EL (cell line): ENCODE results near the gene DTX4.
"Not testable (repeated sequence)": the region's sequence is repeated elsewhere in the genome, so short reads cannot be mapped to it uniquely, and the experiment has no call there.

Experiments
- DNase-seq: peaks from one replicate; pipeline ENCODE4 v3.0.0-alpha.2; 2016

DTX4 gene

DNA sequence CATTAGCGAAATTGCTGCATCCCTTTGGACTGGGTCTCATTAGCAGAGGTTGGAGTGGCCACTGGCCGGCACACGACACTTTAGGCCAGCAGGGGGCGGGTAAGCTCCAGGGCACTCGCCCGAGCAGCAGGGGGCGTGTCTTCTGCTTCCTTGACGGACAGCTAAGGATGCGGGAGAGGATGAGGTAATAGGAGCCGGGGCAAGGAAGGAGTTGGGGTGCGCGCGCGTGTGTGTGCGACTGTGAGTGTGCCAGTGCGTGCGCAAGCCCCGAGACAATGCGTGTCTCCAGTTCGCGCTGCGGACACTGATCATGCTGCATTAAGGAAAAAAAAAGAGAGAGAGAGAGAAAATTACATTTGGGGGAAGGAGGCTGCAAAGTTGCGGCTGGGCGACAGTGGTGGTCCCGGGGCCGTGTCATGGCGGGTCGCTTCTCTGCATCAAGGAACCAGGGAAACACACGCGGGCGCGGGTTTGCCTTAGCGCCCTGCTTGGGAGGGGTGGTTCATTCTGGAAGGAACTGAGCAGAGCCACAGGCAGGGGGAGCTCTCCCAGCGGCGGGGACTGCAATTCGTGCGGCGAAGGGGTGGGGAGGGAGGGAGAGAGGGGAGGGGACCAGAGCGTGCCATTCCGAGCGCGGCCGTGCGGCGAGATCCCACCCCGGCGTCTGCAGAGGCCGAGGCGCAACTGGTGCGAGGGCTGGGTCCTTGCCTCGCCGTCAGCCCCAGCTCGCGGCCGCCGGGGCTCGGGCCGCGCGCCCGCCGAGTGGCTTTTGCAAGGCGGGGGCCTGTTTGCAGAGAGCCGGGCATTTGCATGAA is at the start of gene DTX4:
TSS of gene DTX4 (plus strand) at position 625 of the 815 bp plus-strand sequence. CDS start 464 bp downstream, outside the sequence.
- peak; percentile 86 for DNase-seq

DNA sequence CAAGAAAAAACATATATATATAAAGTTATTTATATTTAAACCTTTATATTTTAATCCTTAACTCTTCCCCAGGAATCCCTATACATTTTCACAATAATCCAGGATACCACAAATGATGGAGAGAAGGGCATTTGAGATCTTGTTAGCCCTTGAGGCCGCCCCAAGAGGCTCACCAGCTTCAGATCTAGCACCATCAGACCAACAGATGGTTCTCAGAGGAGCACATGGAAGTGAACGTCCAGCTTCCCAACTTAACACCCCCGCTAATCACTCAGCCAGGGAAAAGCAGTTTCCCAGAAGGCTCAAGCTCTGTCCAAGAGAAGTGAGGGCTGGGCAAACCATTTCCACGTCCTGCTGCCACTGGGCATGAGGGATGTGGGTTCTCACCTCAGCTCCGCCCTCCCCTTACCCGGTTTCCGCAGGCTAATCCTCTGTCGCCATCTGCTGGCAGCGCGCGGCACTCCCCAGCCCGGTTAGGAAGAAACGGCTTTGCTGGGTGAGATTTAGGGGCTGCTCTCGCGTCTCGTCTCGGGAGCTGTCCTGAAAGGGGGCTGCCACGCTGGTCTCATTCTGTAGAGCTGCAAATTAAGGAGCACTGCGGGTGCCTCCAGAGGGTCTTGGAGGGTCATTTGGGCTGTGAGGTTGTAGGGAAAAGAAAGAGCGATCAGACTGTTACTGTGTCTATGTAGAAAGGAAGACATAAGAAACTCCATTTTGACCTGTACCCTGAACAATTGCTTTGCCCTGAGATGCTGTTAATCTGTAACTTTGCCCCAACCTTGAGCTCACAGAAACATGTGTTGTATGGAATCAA is 36.1 kb upstream of the DTX4 start:
- peak; percentile 77 for DNase-seq

DNA sequence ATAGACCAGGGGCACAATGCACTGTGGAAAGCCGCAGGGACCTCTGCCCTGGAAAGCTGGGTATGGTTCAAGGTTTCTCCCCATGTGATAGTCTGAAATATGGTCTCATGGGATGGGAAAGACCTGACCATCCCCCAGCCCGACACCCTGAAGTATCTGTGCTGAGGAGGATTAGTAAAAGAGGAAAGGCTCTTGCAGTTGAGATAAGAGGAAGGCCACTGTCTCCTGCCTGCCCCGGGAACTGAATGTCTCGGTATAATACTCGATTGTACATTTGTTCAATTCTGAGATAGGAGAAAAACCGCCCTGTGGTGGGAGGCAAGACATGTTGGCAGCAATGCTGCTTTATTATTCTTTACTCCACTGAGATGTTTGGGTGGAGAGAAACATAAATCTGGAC is 35.4 kb upstream of the DTX4 start:
- DNase-seq, result not testable (repeated sequence)

DNA sequence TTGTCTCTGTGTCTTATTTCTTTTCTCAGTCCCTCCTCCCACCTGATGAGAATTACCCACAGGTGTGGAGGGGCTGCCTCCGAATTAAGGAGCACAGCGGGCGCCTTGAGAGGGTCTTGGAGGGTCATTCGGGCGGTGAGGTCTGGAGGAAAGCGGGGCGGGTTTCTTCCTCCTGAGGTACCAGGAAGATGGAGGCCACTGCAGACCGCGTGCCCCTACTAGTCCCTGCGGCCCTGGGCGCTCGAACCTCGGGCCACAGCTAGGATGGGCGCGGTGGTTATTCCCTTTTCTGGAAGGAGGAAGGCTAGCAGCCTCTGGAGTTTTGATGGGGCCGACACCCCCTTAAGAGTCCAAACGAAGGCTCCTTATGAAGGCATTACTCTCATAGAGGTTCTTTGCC is 34.7 kb upstream of the DTX4 start:
- DNase-seq, result no peak

DNA sequence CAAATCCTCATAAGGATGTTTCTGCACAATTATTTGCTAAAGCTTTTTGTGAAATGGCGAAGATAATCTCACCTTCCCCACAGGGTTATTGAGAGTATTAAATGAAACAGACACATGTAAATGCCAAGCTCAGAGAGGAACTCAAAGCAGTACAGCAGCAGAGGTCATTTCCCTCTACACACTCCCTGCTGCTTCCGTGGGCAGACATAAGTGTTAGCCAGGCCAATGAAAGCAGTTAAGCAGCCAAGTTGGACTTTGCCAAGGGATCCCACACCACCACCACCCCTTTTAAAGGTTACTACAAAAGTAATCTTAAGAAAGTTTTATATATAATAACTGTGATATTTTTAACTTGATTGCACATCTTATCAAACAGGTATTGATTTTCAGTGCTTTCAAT is 33.3 kb upstream of the DTX4 start:
- DNase-seq, result no peak

DNA sequence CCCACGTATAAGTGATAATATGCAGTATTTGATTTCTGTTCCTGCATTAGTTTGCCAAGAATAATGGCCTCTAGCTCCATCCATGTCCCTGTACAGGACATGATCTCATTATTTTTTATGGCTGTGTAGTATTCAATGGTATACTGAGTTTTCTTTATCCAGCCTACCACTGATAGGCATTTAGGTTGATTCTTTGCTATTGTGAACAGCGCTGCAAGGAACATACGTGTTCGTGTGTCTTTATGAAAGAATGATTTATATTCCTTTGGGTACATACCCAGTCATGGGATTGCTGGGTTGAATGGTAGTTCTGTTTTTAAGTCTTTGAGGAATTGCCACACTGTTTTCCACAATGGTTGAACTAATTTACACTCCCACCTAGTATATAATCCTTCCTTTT is 30.7 kb upstream of the DTX4 start:
- DNase-seq, result no peak

DNA sequence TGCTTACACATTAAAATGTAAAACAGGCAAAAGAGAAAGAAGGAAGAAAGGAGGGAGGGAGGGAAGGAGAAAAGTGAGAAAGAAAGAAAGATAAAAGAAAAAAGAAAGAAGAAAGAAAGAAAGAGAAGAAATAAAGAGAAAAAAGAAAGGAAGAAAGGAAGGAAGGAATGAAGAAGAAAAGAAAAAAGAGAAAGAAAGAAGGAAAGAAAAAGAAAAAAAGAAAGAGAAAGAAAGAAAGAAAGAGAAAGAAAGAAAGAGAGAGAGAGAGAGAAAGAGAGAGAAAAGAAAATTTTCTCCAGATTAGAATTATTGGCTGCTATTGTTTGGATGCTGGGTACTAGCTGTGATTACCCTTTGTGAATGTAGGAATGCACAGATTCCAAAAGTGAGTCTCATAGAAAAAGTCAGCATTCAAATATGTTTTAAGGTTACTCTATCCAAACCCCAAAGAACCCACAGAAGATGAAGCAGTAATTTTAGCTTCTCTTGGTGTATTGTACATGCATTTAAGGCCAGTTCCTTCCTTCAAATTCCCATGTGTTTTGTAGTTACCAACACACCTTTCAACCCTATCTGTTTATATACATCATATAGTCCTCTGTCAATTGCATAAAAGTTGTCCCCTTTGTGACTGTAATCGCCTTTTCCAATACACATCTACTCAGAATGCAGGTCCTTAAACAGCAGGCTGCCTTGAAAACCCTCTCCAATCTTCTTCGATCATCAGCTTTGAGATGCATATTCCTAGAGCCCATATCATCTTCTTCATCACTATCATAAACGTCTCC is 30.1 kb upstream of the DTX4 start:
- peak; percentile 69 for DNase-seq

DNA sequence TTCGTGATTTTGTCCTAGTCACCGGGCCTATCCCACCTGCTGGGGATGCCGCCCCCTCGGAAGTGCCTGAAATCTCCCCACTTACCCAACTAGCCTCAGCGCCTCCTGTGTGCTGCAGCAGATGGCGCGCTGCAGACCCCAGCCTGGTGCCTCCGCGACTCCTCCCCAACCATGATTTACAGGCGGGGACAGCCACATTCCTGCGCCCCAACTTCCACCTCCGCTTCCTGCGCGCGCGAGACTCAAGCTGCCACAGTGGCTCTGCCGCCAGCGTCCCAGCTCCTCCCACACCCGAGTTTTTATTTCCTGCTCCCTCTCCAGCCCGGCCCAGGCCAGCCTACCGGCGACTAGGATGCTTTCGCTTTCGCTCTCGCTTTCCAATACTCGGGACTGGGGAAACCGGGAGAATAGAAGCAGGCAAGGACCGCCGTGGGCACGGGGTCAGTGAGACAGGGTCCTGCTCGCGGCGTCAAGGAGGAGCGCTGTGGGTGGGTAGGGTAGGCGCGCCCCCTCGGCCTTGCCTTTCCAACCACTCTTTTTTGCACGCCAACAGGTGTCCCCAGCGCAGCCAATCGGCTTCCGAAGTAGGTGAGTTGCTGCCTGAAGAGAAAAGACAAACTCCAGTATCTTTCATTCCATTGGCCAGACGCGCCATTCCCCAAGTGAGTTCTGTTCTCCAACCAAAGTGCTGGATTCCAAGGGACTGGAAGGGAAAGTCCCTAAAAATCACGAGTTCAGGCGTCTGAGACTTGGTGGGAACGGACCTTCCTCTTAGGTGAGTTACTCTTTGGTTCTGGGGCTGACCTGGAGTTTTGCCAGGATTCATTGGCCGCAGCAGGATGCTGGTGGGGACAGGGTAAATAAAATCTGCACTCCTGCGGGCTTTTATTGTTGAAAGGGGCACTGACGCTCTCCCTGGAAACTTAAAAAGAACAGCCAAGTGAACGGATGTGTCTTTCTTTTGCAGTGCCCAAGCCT is 29.1 kb upstream of the DTX4 start, which contains the start of gene FAM111A:
TSS of gene FAM111A (plus strand) at position 327 of the 978 bp plus-strand sequence. CDS start 6,017 bp downstream, outside the sequence.
- peak; percentile 96 for DNase-seq

DNA sequence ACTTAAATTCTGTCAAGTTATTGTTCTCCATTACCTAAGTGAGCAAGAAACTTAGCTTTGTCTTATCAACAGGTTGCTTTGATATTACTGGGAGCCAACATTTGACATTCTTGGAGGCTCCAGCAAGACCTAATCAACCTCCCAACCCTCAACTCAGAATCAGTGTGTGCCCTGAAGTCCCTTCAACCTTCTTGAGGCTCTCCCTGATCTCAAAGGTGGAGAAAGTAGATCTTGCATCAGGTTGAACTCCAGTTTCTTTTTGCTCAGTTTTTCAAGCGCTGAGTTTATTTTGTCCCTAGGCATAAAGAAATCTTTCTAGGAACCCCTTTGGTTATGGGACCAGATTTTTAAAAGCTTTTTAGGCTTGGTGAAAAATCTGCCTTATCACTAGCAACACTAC is 27.8 kb upstream of the DTX4 start:
- DNase-seq, result no peak

DNA sequence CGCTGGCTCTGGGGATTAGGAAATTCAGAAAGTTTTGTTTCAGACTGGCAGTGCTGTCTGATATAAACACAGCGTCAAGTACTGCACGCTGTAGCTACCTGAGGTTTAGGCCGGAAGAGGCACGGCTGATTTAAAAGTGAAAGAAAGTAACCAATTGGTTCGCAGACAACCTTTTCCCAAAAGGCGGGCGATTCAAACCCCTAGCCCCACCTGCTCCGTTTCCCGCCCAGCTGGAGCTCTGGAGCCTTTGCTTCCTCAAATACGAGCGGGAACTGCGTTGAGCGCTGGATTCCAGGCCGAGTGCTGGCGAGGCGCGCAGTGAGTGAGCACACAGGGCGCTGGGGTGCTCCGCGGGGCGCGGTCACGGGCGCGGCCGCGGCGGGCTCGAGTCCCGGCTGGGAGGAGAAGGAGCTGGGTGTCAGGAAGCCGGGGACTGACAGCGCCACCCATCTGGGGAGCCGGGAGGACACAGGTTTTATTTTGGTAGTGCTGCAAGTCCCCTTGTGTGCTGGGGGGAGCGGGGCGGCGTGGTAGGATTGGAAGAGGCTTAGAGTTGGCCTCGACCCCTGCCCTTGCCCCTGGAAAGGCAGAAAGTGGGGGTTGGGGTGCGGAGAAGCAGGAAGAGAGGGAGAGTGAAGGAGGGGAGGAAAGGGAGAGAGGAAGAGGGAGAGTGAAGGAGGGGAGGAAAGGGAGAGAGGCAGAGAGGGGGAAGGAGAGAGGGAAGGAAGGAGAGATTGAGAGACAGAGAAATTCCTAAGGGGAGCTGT is 27.2 kb upstream of the DTX4 start:
- peak; percentile 92 for DNase-seq

DNA sequence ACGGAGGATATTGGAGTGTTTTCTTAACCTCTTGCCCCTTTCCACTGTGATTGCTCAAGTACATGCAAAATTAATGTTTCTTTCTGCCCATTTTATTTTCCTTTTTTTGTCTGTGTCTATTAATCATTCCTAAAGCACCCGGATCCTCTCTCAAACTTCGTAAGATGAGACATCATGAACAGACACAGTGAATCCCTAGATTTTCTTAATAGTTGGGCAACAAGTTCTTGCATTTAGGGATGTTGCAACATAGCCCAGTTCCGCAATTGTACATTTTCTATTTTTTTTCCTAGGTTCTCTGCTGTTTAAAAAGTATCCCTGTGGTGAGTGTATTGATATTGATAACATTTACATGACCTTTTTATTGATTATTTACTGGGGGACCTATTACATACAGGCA is 26.4 kb upstream of the DTX4 start:
- peak; percentile 46 for DNase-seq

DNA sequence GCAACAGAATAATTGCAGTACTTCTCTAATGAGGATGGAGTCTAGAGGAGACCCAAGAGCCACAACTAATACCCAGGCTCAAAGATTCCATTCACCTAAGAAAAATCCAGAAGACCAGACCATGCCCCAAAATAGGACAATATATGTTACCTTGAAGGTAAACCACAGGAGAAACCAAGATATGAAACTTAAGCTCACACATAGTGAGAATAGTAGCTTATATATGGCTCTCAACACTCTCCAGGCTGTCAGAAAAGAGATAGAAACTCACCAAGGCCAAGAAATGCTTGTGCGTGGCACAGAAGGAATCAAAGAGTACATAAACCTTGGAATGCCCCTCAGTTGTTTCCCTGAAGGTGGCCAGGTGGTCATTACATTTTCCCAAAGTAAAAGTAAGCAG is 20.2 kb upstream of the DTX4 start:
- DNase-seq, result no peak

DNA sequence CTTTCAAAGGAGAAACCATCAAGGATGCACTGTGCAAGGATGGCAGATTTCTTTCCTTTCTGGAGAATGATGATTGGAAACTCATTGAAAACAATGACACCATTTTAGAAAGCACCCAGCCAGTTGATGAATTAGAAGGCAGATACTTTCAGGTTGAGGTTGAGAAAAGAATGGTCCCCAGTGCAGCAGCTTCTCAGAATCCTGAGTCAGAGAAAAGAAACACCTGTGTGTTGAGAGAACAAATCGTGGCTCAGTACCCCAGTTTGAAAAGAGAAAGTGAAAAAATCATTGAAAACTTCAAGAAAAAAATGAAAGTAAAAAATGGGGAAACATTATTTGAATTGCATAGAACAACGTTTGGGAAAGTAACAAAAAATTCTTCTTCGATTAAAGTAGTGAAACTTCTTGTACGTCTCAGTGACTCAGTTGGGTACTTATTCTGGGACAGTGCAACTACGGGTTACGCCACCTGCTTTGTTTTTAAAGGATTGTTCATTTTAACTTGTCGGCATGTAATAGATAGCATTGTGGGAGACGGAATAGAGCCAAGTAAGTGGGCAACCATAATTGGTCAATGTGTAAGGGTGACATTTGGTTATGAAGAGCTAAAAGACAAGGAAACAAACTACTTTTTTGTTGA is 19.5 kb upstream of the DTX4 start:
- DNase-seq, result no peak

DNA sequence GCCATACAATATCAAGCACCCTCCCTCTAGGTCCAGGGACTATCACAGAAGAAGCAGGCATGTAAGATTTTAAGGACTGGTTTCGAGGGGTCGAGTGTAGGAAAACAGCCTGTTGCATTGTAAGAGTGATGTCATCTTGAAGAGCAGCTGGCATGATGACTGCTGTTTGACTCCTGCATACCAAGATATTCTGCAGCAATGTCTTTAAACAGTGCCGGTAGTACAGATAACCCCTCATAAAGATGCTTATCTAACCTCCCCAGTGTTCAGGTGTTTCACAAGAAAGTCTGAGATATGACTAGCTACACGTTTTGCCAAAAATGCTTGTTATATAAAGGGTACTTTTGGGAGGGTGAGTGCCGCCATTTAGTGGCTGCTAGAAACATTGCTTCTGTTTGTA is 17.3 kb upstream of the DTX4 start:
- DNase-seq, result no peak

DNA sequence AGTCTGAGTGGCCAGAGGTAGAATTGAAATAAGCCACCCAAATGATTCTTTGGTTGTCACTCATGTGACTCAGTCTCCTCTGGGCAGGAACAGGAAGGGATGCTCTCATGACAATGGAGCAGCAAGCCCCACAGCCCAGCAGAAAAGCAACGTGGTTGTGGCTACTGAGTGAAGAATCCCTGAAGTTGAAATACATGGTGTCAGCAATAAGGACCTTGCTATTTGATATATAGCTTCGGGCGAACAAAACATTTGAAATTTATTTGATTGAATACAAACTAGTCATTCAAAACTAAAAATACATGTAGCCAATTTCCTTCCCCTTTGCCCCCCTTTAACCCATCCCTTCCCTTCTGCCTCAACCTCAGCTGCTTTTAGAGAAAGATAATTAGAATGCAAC is 14.5 kb upstream of the DTX4 start:
- no peak for DNase-seq

DNA sequence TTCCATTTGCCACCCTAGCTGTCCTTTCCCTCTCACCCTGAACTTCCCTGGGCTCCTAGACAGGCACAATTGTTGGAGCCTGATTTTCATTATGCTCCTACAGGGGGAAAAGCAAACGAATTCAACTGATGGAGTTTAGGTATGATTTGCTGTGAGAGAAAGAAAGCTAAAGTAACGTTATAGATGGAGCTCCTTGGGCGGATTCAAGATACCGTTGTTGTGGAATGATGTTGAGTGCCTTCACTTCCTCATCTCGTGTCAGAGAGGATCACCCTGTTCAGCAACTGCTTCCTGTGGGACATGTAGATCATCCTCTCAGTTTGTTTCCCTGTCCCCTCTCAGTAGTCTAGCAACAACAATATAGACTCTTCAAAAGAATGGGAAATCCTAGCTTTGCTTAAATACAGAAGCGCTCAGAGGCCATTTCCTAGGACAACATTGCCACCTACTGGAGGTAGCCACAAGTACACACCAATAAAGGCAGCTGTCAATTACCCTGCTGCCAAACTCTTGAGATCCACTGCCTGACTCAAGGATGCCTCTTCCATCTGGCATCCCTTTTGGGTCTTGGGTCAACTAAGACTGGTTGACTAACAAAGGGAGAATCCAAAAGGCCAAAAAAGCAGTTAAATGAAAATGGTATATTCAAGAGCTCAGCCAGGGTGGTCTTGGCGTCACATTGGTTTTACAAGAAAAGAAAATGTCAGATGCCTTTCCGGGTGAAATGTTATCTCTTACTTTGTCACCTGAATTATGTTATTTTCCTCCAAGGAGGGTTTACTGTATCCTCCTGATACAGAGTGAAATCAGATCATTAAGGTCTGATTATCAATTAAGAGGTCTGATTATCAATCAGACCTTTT is 13.5 kb upstream of the DTX4 start:
- peak; percentile 65 for DNase-seq

DNA sequence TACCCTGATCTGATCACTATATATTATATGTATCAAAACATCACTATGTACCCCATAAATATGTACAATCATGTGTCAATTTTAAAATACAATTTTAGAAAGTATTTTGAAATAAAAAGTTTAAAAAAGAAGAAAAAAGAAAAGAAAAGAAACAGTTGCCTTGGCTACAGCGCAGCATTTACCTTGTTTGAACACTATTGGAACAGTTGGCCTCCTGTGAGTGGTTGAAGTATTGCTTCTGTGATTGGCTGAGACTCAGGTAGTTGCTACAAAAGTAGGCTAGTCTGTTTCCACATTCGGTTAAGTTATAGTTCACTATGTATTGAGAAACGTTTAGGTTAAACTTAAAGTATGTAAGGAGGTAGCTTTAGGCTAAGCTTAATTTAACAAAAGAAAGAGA is 7.9 kb upstream of the DTX4 start:
- no peak for DNase-seq

DNA sequence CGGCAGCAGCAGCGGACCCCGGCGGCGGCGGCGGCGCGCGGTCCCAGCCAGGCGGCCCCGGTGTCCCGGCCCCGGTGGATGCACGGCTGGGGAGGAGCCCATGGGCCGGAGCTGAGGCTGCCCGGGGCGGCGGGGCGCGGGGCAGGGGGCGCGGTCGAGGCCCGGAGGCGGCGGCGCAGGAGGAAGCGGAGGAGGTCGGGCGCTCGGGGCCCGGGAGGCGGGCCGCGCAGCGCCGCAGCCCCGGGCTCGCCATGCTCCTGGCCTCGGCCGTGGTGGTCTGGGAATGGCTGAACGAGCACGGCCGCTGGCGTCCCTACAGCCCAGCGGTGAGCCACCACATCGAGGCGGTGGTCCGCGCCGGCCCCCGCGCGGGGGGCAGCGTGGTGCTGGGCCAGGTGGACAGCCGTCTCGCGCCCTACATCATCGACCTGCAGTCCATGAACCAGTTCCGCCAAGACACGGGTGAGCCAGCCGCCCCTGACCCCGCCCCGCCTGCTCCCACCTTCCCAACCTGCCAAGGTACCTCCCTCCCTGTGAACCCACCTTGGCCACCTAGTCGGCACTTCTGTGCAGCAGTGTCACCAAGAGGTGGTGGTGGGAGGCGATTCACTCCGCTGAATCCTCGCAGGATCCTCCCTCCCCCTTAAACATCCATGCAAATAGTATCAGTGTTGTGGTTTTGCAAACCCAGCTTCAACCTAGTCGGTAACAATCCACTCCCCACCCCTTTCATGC is 580 bp downstream of the DTX4 start:
- no peak for DNase-seq
